NCI-H2196 treated with DMSO at 0.1 percent for 48 hours (cell line): ENCODE measurements around the gene GCNT2.
"Not testable (repeated sequence)": the region's sequence is repeated elsewhere in the genome, so short reads cannot be mapped to it uniquely, and the experiment has no call there.

Experiments used
- DNase-seq: peaks from one replicate; lab custom pipeline; 2025; ENCODE audit not compliant: unreplicated experiment; lab: John Stamatoyannopoulos, UW

Gene GCNT2

GRCh38 chr6:10577112-10577511 lies 56.0 kb downstream of the GCNT2 start:
- DNase-seq = no peak

GRCh38 chr6:10578723-10579122 lies 57.6 kb downstream of the GCNT2 start:
- DNase-seq = no peak

DNA sequence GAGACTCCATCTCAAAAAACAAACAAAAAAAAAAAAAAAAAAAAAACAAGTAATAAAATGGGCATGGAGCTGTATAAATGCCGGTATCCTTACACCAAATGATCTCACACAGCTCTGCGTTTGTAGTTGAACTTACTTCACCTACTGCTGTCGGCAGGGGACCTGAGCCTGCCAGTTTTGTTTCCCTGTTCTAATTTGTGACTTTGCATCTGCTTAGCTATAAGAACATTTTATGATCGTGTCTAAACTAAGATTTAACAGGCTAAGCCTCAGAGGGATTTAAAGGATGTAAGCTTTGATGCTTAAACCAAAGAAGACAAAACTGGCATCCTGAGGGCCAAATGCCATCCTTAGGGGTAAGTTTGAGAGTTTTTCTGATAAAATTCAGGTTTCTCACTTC lies 58.7 kb downstream of the GCNT2 start:
- no peak for DNase-seq

- DNase-seq = no peak
Measured at GRCh38 chr6:10580570-10580969, 59.4 kb downstream of the GCNT2 start.

DNA sequence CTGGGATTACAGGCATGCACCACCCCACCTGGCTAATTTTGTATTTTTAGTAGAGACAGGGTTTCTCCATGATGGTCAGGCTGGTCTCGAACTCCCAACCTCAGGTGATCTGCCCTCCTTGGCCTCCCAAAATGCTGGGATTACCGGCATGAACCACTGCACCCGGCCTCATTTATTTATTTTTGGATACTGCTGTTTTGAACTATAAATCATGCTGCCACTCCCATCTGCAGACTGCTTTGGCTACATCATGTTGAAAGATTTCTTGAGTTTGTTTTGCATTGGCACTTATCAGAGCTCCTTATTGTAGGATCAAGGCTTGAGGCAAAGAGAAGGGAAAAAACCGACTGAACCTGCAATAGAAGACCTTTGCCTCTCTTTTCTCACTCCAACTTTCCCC lies 60.3 kb downstream of the GCNT2 start:
- DNase-seq = not testable (repeated sequence)

GRCh38 chr6:10582774-10583508 lies 61.8 kb downstream of the GCNT2 start:
- peak; percentile 92 for DNase-seq

GRCh38 chr6:10583509-10583901 lies 62.4 kb downstream of the GCNT2 start:
- DNase-seq = peak; percentile 26

GRCh38 chr6:10584607-10585006 lies 63.5 kb downstream of the GCNT2 start:
- DNase-seq = no peak

- DNase-seq = no peak
Measured at GRCh38 chr6:10585209-10585845, 64.2 kb downstream of the GCNT2 start.

DNA sequence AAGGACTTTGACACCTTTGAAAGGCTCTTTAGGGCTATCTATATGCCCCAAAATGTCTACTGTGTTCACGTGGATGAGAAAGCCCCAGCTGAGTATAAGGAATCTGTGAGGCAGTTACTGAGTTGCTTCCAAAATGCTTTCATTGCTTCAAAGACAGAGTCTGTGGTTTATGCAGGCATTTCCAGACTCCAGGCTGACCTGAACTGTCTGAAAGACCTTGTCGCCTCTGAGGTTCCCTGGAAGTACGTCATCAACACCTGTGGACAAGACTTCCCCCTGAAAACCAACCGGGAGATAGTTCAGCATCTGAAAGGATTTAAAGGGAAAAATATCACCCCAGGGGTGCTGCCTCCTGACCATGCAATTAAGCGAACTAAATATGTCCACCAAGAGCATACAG lies 65.2 kb downstream of the GCNT2 start:
- no peak for DNase-seq

GRCh38 chr6:10587656-10588406 lies 66.7 kb downstream of the GCNT2 start:
- no peak for DNase-seq

DNA sequence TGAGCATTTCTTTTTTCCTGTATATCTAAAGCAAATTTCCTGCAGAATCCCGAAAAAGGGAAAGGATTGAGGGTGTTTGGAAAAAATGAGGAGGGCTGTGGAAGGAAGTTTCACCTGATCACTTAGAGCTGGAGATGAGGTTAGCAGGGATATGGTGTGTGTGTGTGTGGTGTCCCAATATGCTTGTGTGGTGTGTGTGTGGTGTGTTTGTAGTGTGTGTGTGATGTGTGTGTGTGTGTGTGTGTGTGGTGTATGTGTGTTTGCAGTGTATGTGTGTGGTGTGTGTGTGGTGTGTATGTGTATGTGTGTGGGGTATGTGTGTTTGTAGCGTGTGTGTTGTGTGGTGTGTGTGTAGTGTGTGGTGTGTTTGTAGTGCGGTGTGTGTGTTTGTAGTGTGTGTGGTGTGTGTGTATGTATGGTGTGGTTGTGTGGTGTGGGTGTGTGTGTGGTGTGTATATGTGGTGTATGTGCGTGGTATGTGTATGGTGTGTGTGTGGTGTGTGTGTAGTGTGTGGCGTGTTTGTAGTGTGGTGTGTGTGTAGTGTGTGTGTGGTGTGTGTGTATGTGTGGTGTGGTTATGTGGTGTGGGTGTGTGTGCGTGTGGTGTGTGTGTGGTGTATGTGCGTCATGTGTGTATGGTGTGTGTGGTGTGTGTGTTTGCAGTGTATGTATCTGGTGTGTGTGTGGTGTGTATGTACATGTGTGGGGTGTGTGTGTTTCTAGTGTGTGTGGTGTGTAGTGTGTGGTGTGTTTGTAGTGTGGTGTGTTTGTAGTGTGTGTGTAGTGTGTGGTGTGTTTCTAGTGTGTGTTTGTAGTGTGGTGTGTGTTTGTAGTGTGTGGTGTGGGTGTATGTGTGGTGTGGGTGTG lies 67.6 kb downstream of the GCNT2 start:
- no peak for DNase-seq

- no peak for DNase-seq
Measured at GRCh38 chr6:10589429-10589727, 68.2 kb downstream of the GCNT2 start.

DNA sequence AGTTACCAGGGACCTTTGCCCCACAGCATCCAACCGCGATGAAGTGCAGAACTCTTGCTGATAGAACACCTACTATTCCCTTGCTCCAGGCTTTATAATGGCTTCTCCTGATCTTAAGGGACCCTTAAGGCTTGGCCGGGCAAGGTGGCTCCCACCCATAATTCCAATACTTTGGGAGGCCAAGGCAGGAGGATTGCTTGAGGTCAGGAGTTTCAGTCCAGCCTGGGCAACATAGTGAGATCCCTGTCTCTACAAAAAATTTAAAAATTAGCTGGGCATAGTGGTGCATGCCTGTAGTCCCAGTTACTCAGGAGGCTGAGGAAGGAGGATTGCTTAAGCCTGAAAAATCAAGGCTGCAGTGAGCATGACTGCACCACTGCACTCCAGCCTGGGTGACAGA lies 68.8 kb downstream of the GCNT2 start:
- no peak for DNase-seq

- no peak for DNase-seq
Measured at GRCh38 chr6:10591422-10592160, 70.4 kb downstream of the GCNT2 start.

GRCh38 chr6:10595731-10596664 lies 74.8 kb downstream of the GCNT2 start:
- no peak for DNase-seq

GRCh38 chr6:10597499-10598001 lies 76.4 kb downstream of the GCNT2 start:
- no peak for DNase-seq

DNA sequence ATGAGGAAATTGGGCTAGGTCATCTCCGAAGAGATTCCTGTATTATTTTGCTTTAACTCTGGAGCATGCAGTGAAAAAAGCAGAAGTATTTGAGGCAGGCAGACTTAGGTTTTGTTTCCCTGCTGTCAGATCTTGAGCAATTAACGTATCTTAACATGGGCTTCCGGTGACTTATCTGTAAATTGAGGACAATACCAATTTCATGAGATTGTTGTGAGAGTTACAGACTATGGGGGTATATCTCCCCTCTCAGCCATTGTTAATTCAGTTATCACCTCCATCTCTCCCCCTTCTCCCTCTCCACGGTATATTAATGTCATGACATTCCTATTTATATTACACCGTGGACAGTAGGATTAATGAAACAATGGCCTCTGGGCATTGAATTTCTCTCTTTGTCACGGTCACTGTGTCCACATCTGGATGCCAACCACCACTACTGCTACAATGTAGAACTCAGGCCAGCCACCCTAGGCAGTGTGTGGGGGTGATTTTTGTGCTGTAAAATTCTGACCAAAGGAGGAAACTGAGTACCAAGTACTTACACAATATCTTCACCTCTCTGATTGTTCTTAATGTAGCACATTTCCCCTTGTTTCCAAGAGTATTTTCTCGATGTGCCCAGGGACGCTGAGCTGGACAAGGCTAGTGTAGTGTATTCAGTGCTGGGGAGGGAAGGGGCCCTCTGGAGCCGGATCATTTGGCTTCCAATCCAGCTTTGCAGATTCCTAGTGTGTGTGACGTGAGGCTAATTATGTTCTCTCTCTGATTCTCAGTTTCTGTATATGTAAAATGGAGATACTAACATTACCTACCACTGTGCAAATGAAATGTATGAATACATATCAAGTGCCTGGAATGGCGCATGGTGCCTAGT lies 77.2 kb downstream of the GCNT2 start:
- DNase-seq = no peak
